NCI-H2029 (cell line): Measurements from ENCODE around the gene ANKFN1.
A peak's percentile ranks its signal among the peaks of the same experiment; 100 is the strongest.

Experiments
- DNase-seq: peaks from one replicate; lab custom pipeline; 2025; lab: John Stamatoyannopoulos, UW

Gene ANKFN1

GRCh38 chr17:56290101-56290801 lies 137.0 kb downstream of the ANKFN1 start:
- DNase-seq: peak; percentile 4

- DNase-seq: no peak
Measured at GRCh38 chr17:56290802-56291118, 137.5 kb downstream of the ANKFN1 start.

GRCh38 chr17:56291226-56291805 lies 138.0 kb downstream of the ANKFN1 start:
- no peak for DNase-seq

GRCh38 chr17:56292010-56292409 lies 138.7 kb downstream of the ANKFN1 start:
- DNase-seq: no peak

- no peak for DNase-seq
Measured at GRCh38 chr17:56292578-56292977, 139.3 kb downstream of the ANKFN1 start.

GRCh38 chr17:56297184-56297583 lies 143.9 kb downstream of the ANKFN1 start:
- no peak for DNase-seq

GRCh38 chr17:56298846-56299245 lies 145.6 kb downstream of the ANKFN1 start:
- DNase-seq: no peak

- DNase-seq: no peak
Measured at GRCh38 chr17:56300144-56300543, 146.9 kb downstream of the ANKFN1 start.

- no peak for DNase-seq
Measured at GRCh38 chr17:56305007-56305406, 151.7 kb downstream of the ANKFN1 start.

GRCh38 chr17:56309897-56310296 lies 156.6 kb downstream of the ANKFN1 start:
- no peak for DNase-seq

GRCh38 chr17:56310782-56311181 lies 157.5 kb downstream of the ANKFN1 start:
- DNase-seq: no peak

GRCh38 chr17:56313201-56313600 lies 159.9 kb downstream of the ANKFN1 start:
- DNase-seq: no peak

GRCh38 chr17:56314026-56314425 lies 160.8 kb downstream of the ANKFN1 start:
- DNase-seq: no peak

GRCh38 chr17:56314984-56315602 lies 161.8 kb downstream of the ANKFN1 start:
- DNase-seq: no peak

- no peak for DNase-seq
Measured at GRCh38 chr17:56316604-56317003, 163.3 kb downstream of the ANKFN1 start.

- peak; percentile 33 for DNase-seq
Measured at GRCh38 chr17:56317351-56318208, 164.3 kb downstream of the ANKFN1 start.

GRCh38 chr17:56319531-56319930 lies 166.3 kb downstream of the ANKFN1 start:
- DNase-seq: peak; percentile 42

GRCh38 chr17:56320443-56320842 lies 167.2 kb downstream of the ANKFN1 start:
- DNase-seq: no peak

GRCh38 chr17:56322991-56323390 lies 169.7 kb downstream of the ANKFN1 start:
- no peak for DNase-seq

- DNase-seq: no peak
Measured at GRCh38 chr17:56324676-56325075, 171.4 kb downstream of the ANKFN1 start.

GRCh38 chr17:56325313-56326000 lies 172.2 kb downstream of the ANKFN1 start:
- DNase-seq: no peak

GRCh38 chr17:56326001-56326359 lies 172.7 kb downstream of the ANKFN1 start:
- DNase-seq: no peak
